ENCODE data around the gene CGNL1.

DNA sequence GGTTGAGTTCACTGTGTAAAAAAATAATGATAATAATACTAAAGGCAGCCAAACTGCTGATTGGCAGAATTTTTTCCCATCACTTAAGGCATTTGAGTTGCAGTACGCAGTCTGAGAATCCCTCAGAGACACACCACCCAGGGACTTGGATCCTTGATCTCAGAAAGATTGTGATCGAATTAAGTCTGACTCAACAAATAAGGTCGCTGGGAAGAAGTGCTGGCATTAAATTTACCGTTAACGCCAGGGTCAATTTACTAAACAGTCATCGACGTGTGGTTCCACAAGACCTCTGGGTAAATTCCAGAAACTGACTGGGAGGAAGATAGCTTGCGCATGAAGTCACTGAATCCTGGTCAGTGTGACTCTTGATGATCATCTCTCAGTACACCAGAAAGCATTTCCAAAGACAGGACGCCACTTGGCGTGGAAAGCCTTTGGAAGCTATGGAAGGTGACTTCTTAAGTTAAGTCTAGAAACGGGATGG, 48.3 kb upstream of the CGNL1 start:
- no peak for TF ChIP-seq CTCF (IDR thresholded peaks at IDR 0.05; ENCODE audit: low read length)
- no peak for TF ChIP-seq EZH2phosphoT487 (IDR thresholded peaks at IDR 0.05; ENCODE audit: low read length)
